Measurements from ENCODE around the gene PPP5C. TPM values are rescaled to one million over a fixed set of nuclear protein-coding genes. Genes with fewer than 3 reads are reported as not detected.

PPP5C gene
- total and polyA plus RNA-seq, 9 of the 15 experiments (the other 6 are each of a cell fraction or from before 2014, with no cell fraction given) = 1.9 to 166 (median 108) TPM

DNA sequence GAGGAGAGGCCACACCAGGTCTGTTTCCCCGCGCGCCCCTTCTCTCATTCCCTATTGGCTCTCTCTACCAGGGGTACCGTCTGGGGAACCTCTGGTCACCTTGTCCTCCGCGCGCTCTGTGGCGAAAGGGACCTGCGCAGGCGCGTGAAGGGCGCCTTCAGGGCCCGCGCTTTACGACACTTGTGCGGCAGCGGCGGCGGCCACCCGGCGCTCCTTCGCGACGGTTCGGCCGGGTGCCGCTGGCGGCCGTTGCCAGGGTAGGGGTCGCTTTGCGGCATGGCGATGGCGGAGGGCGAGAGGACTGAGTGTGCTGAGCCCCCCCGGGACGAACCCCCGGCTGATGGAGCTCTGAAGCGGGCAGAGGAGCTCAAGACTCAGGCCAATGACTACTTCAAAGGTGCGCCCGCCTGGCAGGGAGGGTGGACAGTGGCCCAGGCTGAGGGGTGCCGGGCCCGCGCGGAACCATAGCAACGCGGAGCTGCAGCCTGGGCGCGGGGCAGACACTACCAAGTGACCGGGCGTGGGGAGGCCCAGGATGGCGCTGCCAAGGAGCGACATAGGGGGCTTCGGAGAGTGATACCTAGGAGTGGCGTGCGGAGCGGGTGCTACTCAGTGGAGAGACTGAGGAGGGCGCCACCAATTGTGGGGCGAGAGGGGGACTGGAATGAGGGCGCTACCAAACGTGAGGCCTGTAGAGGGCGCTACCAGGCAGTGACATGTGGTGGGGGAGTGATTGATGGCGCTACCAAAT is at the start of gene PPP5C (continued):
- TF ChIP-seq DEAF1 (CRISPR knock-in tag; IDR thresholded peaks at IDR 0.05) (peak; percentile 38; the same call in 1 of the 2 replicates), TEAD1 (CRISPR knock-in tag; IDR thresholded peaks at IDR 0.05) (peak; percentile 54 to 81; a peak in 1 of 4 replicates), ZNF184 (CRISPR knock-in tag; IDR thresholded peaks at IDR 0.05) (no peak), ETS2 (tag; IDR thresholded peaks at IDR 0.05; ENCODE audit: borderline replicate concordance, poor library complexity, severe bottlenecking) (no peak), PREB (CRISPR knock-in tag; IDR thresholded peaks at IDR 0.05) (no peak), THRB (CRISPR knock-in tag; conservative IDR thresholded peaks at IDR 0.05) (peak; percentile 60; the same call in 1 of the 2 replicates)
- TF ChIP-seq, protein P1, sequence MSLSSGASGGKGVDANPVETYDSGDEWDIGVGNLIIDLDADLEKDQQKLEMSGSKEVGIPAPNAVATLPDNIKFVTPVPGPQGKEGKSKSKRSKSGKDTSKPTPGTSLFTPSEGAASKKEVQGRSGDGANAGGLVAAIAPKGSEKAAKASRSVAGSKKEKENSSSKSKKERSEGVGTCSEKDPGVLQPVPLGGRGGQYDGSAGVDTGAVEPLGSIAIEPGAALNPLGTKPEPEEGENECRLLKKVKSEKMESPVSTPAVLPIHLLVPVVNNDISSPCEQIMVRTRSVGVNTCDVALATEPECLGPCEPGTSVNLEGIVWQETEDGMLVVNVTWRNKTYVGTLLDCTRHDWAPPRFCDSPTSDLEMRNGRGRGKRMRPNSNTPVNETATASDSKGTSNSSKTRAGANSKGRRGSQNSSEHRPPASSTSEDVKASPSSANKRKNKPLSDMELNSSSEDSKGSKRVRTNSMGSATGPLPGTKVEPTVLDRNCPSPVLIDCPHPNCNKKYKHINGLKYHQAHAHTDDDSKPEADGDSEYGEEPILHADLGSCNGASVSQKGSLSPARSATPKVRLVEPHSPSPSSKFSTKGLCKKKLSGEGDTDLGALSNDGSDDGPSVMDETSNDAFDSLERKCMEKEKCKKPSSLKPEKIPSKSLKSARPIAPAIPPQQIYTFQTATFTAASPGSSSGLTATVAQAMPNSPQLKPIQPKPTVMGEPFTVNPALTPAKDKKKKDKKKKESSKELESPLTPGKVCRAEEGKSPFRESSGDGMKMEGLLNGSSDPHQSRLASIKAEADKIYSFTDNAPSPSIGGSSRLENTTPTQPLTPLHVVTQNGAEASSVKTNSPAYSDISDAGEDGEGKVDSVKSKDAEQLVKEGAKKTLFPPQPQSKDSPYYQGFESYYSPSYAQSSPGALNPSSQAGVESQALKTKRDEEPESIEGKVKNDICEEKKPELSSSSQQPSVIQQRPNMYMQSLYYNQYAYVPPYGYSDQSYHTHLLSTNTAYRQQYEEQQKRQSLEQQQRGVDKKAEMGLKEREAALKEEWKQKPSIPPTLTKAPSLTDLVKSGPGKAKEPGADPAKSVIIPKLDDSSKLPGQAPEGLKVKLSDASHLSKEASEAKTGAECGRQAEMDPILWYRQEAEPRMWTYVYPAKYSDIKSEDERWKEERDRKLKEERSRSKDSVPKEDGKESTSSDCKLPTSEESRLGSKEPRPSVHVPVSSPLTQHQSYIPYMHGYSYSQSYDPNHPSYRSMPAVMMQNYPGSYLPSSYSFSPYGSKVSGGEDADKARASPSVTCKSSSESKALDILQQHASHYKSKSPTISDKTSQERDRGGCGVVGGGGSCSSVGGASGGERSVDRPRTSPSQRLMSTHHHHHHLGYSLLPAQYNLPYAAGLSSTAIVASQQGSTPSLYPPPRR (CRISPR knock-in tag; IDR thresholded peaks at IDR 0.05; ENCODE audit: borderline replicate concordance) = no peak
- TF ChIP-seq, protein P2, sequence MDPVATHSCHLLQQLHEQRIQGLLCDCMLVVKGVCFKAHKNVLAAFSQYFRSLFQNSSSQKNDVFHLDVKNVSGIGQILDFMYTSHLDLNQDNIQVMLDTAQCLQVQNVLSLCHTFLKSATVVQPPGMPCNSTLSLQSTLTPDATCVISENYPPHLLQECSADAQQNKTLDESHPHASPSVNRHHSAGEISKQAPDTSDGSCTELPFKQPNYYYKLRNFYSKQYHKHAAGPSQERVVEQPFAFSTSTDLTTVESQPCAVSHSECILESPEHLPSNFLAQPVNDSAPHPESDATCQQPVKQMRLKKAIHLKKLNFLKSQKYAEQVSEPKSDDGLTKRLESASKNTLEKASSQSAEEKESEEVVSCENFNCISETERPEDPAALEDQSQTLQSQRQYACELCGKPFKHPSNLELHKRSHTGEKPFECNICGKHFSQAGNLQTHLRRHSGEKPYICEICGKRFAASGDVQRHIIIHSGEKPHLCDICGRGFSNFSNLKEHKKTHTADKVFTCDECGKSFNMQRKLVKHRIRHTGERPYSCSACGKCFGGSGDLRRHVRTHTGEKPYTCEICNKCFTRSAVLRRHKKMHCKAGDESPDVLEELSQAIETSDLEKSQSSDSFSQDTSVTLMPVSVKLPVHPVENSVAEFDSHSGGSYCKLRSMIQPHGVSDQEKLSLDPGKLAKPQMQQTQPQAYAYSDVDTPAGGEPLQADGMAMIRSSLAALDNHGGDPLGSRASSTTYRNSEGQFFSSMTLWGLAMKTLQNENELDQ (CRISPR knock-in tag; IDR thresholded peaks at IDR 0.05; ENCODE audit: borderline replicate concordance) = no peak
- TF ChIP-seq, protein P3, sequence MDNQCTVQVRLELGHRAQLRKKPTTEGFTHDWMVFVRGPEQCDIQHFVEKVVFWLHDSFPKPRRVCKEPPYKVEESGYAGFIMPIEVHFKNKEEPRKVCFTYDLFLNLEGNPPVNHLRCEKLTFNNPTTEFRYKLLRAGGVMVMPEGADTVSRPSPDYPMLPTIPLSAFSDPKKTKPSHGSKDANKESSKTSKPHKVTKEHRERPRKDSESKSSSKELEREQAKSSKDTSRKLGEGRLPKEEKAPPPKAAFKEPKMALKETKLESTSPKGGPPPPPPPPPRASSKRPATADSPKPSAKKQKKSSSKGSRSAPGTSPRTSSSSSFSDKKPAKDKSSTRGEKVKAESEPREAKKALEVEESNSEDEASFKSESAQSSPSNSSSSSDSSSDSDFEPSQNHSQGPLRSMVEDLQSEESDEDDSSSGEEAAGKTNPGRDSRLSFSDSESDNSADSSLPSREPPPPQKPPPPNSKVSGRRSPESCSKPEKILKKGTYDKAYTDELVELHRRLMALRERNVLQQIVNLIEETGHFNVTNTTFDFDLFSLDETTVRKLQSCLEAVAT (IDR thresholded peaks at IDR 0.05) = peak; percentile 53 to 94; a peak in 2 of 4 replicates
